Stimulated activated CD4-positive, alpha-beta T cell treated with anti-CD3 and anti-CD28 coated beads, Interleukin-15, amount 100 ng/mL, for 1 hour (primary cell): Measurements from ENCODE around the gene SLC25A48.
"Not testable (repeated sequence)": the region's sequence is repeated elsewhere in the genome, so short reads cannot be mapped to it uniquely, and the experiment has no call there.

ENCODE experiments used
- DNase-seq, 2 donors: peaks; one replicate each; pipeline ENCODE4 v3.0.0-alpha.2; 2020; ENCODE audit warnings: low read depth in 1 of 2, low spot score in 1 of 2

Gene SLC25A48

DNA sequence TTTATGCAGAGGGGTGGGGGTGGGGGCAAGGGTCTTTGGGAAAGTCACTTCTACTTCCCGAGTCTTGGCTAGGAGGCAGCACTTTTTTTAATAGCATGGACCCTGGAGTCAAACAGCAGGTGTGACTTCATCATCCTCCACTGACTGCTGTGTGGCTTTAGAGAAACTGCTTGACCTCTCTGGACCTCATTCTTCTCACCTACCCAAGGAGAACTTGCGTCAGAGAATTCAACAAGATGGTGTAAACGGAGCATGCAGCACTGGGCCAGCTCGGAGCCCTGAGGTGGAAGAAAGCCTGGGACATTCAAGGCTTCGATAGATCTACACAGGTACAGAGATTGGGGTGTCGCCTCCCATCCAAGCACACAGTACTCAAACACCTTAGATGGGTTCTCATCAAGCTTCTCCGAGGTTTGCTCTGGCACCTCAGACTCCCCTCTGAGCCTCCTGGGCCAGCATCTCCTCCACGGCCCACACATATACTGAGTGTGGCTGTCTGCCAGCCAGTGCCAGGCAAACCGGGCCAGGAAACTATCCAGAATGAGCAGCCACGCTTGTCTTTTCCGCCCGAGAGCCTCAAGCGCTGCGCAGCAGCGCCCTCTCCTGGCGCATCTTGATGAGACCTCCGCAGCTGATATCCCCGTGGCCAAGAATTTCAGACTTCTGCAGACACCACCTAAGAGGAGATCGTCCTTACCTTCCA lies 4.6 kb upstream of the SLC25A48 start:
- DNase-seq: no peak

DNA sequence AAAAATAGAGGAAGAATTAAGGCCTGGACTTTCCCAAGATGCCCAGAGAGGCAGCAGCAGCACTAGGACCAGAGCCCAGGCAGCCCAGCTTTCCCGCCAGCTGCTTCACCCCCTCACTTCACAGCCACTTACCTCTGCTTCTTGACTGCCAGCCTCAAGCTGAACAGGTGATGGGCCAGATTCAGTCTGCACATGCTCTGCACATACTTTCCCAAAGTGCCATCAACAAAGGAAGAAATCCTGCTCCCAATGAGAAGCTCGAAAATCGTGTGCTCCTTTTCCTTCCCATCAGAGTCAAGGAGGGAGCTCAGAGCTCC lies 4.1 kb upstream of the SLC25A48 start:
- no peak for DNase-seq

DNA sequence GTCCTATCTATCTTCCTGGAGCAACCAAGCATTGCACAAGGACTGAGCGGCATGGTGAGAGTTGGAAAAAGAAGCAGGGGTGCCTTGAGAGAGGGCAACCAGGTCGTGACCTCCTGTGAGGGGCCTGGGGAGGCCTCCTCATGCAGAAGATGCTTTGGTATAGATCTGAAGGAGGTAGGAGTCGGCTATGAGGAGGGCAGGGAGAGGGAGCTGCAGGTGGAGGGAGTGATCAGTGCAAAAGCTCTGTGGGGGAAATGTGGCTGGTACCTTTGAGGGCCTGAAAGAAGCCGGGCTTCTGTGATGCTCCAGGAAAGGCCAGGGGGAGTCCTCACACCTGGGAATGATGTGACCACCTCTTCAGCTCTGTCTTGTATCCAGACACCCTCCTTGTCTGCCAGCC lies 3.6 kb upstream of the SLC25A48 start:
- DNase-seq: no peak

DNA sequence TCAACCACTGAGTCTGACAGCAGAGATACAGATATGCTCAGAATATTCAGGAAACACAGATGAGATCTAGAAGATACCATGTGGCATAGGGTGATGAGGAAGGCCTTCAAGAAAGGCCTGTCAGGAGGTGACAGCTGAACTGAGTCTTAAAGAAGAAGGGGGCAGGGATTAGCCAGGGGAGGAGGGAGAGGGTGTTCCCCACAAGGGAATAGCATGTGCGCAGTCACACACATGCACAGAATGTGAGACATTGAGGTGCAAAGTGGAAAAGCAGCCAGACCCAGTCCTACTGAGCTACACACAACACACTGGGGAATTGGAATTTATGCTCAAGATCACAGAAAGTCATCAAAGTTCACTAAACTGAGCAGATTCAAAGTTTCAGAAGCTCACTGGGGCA lies 3.0 kb upstream of the SLC25A48 start:
- DNase-seq: no peak

DNA sequence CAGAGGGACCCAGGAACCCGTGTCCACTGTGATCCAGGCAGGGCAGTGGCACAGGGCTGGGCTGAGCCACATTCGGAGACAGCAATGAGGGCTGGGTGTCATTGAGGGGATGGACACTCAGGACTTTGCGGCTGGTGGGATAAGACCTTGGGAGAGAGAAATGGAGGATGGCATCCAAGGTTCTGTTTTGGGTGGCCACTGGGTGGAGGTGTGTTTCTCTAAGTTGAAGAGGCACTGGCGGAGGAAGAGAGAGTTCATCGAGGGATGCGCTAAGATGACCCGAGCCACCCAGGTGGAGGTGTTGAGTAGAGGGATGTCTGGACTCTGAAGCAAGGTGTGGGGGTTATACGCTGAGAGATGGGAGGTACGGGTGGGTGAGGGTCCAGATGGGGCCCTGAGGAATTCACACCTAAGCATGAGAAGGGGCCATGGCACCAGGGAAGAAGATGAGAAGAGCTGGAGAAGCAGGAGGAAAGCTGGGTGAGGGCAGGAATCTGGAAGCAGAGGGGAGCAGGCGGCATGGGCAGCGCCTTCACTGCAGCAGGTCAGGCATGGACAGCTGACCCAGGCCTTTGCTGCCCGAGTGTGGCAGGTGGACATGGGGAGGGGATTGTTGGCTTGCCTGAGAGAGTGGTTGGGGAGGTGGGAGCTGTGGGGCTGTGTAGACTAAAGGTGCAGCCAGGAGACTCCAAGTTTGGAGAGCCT lies 2.5 kb upstream of the SLC25A48 start:
- no peak for DNase-seq

DNA sequence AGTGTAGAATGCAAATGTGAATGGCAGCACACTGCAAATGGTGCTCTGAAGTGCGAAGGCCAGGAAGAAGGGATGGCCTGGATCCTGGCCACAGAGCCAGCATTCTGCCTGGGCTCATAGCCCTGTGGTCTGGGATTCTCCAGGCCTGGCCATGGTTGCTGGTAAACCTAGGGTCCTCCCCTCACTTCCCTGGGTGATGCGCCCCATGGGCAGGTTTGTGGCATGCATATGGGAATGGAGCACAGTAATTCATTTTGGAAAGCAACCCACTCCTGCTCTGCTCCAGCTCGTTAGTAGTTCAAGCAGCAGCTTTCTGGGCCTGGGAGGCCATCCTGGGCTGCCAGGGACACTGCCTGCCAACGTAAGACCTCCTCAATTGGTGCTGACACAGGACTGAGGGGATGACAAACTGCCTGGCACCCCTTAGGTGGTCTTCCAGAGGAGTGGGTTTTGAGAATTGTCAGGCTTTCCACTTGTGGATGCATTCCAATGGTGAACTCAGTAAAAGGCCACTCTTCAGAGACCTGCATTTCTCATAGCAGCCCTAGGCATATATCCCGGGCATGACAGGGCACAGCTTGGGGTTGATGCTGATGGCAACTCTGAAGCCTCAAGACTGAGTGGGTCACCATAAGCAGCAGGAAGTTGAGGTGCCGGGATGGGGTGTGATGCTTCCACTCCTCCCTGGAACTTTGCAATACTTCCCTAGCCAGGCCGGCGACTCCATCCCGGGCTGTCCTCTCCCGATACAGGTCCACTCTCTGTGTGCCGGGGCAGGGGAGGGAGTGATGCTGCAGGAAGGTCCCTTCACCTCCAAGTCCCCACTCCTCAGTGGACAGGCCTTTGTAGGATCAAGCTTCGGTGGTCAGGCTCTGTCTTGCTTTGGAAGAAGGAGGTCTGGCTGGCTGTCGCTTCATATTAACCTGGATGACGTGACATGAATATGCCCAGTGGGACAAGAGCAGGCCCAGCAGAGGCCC lies 1.2 kb upstream of the SLC25A48 start:
- no peak for DNase-seq

DNA sequence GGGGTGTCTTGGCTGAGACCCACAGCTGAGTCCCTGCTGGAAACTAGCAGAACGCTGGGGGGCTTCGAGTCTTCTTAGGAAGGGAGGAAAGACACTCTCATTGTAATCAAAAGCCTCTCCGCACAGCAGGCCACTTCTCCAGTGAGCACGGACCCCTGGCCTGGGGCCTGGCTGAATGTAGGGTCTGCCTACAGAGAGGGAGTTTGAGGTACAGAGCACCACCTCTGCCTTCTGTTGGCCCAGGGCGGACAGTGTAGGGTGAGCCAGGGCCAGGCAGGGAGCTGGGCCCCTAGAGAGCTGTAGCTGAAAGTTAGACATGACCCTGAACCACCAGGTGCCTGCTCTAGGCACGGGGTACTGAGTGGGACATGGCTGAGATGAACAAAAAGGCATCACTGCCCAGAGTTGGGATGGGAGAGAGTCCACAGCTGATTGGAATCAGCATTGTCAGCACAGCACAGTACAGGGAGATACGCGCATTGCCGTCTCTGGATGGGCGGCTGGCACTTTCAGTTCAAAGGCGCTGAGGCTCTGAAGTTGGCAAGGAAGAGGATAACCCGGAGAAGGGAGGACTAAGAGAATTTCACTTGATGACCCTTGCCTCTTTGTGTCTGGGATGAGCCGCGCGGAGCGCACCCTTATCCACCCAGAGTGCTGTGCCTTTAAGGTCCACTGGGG lies 363 bp upstream of the SLC25A48 start:
- no peak for DNase-seq

DNA sequence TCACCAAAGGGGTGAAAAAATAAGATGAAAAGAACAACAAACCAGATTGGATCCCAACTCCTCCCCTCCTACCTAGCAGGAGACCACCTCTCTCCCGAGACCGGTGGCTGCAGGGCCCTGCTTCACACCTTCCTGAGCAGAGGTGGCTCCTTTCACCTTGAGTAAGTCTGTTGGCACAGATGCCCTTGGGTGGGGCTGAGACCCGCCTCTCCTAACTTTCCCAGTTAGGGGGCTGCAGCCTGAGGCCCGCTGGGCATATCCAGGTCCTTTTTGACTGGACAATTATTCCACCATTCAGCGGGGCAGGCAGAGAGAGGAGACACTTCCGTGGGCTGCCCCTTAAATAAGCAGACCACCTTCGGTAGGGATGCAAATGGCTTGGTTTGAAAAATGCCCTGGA lies 1.3 kb downstream of the SLC25A48 start:
- DNase-seq: no peak

DNA sequence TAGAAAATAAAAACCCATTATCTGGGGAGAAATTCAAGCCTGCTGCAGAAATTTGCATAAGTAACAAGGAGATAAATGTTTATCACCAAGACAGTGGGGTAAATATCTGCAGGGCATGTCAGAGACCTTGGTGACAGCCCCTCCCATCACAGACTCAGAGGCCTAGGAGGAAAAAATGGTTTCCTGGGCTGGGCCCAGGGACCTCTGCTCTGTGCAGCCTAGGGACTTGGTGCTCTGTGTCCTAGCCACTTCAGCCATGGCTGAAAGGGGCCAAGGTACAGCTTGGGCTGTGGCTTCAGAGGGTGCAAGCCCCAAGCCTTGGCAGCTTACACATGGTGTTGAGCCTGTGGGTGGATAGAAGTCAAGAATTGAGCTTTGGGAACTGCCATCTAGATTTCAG lies 3.9 kb downstream of the SLC25A48 start:
- not testable (repeated sequence) for DNase-seq

DNA sequence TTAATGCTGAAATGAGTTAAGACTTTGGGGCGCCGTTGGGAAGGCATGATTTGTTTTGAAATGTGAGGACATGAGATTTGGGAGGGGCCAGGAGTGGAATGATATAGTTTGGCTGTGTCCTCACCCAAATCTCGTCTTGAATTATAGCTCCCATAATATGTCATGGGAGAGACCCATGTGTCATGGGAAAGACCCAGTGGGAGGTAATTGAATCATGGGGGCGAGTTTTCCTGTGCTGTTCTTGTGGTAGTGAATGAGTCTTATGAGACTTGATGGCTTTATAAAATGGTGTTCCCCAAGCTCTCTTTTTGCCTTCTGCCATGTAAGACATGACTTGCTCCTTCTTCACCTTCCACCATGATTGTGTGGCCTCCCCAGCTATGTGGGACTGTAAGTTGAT lies 5.1 kb downstream of the SLC25A48 start:
- DNase-seq: no peak

DNA sequence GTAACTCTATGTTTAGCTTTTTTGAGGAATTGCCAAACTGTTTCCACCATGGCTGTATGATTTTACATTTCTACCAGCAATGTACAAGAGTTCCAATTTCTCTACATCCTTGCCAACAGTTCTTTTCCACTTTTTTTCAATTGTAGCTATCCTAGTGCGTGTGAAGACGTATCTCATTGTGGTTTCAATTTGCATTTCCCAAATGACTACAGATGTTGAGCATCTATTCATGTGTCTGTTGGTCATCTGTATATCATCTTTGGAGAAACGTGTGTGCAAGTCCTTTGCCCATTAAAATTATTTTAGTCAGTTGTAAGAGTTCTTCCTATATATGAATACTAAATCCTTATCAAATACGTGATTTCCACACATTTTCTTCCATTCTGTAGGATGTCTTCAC lies 6.5 kb downstream of the SLC25A48 start:
- DNase-seq: no peak

DNA sequence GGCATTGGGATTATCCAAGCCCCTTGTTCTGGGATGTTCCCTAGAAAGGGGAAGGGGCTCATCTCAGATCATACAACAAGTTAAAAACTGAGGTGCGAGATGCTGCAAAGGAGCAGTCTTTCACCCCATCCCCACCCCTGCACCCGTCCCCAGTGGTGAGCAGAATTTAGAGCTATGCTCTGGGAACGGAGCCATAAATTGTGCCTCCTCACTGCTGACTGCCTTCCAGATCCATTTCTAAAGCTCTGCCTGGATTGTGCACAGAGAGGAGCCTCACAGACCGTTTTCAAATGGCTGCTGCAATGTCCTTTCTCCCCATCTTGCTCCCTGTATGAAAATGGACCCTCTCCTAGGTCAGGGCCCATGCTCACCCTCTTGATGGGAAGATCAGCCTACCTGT lies 8.3 kb downstream of the SLC25A48 start:
- no peak for DNase-seq

DNA sequence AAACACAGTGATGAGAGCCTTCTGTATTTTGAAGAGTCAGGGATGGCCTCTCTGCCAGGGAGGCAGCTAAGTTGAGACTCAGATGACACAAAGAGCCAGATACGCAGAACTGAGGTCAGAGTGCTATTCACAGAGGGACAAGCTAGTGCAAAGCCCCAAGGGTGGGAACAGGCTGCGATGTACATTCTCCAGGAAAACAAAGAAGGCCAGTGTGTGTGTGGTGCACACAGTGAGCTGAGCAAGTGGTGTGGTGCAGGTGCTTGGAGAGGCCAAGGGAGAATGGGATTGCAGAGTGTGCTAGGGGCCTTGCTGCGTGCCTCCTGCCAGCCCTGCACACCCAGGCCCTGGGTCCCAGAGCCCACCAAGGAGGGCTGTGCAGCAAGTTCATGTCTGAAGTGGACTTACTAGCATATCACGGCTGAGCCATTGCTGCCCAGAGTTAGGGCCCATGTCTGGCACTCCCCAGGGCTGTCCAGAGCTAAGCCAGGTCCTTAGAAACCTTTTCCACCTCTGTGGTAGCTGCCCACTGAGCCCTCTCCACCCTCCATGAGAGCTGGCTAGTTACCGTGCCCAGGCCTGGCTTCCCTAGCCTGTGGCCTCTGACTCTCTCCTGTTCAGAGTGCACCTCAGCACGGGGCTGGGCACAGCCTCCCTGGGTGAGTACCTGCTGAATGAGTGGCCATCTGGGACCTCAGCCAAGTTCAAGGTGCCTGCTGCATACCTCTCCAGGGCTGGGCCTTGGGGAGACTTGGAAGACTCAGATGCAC lies 9.3 kb downstream of the SLC25A48 start:
- no peak for DNase-seq

DNA sequence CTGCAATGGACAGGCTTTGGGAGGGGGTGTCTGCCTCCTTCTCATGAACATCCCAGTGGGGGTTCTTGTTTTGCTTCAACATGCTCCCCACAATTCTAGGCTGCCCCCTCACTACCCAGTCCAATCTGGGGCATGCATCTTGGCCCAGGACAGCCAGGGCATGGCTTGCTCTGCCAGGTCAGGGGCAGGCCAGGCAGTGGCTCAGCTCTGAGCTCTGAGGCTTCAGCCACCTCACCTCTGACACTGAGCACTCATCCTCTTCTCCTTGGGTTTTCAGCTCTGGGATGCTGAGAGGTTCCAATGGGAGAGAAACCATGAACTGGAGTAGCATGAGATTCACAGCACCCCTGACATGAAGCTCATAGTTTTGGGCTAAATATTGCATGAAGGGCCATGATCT lies 11.8 kb downstream of the SLC25A48 start:
- DNase-seq: no peak

DNA sequence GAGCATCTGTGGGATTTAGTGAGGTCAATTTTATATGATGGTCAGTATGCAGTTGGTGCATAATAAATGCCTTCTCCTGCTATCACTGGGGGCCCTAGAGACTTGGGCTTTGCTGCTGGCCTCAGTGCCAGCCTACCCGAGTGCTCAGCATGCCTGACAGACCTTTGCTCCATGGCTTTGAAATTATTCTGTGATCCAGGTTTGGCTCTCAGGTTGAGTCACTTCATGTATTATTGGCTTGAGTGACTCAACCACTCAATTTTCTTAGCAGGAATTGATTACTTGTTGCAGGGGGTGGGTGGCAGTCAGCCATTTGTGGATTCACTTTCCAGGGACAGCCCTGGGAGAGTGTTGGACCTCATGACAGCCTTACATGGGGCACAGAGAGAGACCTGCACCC lies 13.5 kb downstream of the SLC25A48 start:
- DNase-seq: no peak

DNA sequence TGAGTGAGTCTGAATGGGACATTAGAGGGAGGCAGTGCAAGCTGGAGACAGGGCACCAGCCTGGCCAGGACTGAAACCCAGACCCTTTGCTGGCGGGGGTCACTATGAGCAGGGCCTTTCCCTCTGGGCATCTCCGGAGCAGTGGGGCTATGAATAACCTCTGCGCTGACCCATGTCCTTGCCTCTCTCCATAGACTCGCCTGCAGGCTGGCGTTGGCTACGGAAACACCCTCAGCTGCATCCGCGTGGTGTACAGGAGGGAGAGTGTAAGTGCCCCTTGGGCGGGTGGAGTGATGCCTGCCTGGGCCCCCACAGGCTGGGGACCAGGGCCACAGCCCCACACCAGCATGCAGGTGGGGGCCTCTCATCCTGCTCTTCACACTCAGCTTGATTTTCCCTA lies 15.8 kb downstream of the SLC25A48 start:
- DNase-seq: no peak

DNA sequence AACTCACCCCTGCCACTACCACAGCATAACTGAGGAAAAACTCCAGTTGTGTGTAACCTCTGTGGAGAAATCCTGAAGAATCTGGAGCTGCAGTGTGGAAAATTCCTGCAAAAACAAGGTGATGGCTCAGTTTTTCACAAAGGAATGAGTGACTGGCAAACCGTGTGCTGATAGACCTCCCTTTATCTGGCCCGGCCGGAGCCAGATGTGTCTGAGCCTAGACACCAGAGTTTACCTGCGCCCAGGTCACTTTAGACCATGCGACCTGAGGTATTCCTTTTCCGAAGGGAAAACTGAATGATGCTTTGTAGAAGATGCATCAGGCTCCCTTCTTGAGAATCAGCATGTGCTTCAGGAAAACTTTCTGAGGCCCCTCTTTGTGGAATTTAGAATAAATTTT lies 16.2 kb downstream of the SLC25A48 start:
- DNase-seq: no peak

DNA sequence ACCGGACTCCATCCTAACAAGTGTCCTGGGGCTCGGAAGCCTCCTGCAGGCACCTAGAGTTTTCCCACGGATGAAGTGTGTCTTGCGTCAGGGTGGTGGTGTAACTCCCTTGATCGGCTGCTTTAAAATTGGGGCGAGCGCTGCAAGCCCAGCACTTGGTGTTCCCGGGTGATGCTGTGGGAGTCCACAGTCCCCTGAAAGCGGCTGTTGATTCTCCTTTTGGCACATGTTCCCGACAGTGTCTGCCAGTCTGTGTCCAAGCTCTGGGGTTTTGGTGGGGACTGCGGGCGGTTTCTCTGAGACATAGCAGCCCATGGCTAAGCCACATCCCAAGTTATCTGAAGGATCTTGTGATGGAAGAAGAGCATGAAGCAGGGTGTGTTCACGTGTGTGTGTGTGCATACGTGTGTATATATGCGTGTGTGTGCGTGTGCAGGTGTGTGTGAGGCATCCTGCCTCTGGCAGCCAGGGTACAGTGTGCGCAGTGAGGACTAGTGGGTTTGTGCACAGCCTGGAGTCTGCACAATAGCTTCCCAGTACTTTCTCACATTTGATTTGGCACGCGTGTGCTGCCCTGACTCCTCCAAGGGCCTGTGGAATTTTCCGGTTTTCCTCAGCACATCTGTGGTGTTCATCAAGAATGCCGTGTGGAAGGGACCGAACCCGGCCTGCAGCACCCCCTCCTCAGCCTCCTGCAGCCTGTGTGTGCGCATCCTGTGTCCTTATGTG lies 16.9 kb downstream of the SLC25A48 start:
- no peak for DNase-seq

DNA sequence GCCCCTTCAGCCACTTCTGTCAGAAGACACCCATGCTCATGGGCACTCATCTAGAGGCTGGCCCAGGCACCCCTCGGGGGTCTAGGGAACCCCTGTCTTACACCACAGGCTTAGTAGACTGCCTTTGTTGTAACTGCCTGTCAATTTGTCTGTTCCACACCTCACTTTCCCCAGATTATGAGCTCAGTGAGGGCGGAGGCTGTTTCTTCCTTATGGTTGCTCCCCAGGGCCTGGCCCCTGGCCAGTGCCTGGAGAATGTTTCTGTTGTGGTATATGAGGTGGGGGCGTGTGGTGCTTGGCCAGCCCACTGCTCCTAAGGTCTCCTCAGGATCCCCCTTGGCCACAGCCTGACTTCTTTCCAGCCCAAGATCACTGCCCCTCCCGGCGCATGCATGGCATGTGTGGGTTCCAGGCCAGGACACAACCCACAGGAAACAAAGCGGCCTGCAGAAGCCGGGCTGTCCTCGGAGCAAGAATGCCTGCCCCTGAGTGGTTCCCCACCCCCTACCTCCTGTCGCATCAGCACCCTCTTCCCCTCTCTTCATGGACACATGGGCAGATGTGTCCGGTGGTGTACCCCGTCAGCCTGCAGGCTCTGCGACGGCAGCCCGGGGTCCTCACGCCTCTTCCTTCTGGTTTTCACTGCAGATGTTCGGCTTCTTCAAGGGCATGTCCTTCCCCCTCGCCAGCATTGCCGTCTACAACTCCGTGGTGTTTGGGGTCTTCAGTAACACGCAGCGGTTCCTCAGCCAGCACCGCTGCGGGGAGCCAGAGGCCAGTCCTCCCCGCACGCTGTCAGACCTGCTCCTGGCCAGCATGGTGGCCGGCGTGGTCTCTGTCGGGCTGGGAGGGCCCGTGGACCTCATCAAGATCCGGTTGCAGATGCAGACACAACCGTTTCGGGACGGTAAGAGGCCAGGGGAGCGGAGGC lies 17.7 kb downstream of the SLC25A48 start:
- DNase-seq: no peak
